SK-N-SH (cell line): ENCODE measurements around the gene ITGA5. TPM values are rescaled to one million over a fixed set of nuclear protein-coding genes. Genes with fewer than 3 reads are reported as not detected.

Source experiments
- CTCF ChIA-PET: fragments of 300-600, 350-600 bp; formaldehyde crosslinking; extraction: SDS; loops from one replicate; lab custom pipeline; 2021; lab: Yijun Ruan, JAX
- POLR2A ChIA-PET: fragments of 350-600 bp; sonication (Branson Sonifier 250); formaldehyde crosslinking; extraction: SDS; loops from one replicate; lab custom pipeline; 2020; ENCODE audit warnings: antibody characterized with exemption, inconsistent platforms; lab: Yijun Ruan, JAX
- DNase-seq: peaks from one replicate; pipeline ENCODE4 v3.0.0; 2012
- H2AFZ ChIP-seq: fragments of 200-600 bp; sonication (generic); 2 replicates; pipeline ENCODE4 v1.8.1; 2016; ENCODE audit warnings: antibody characterized with exemption, mild to moderate bottlenecking, low read depth
- H3F3A ChIP-seq: fragments of 200-600 bp; sonication (generic); replicated peaks from 2 replicates; pipeline ENCODE3; 2016; ENCODE audit warnings: antibody characterized with exemption, mild to moderate bottlenecking; ENCODE audit not compliant: insufficient read depth
- H3K27ac ChIP-seq, 2 experiments: fragments of 200-500 bp in 1 of 2; fragments of 200-600 bp in 1 of 2; sonication (Bioruptor generic) in 1 of 2; sonication (generic), shearing (Covaris generic) in 1 of 2; 2 replicates each; pipeline versions ENCODE4 v1.5.1 to v1.6.1; 2014 to 2016; ENCODE audit warnings: low read depth in 2 of 2, inconsistent platforms in 1 of 2, low read length in 1 of 2, mild to moderate bottlenecking in 1 of 2, mixed read lengths in 1 of 2
- H3K27me3 ChIP-seq: fragments of 200-600 bp; sonication (generic), shearing (Covaris generic); 2 replicates; pipeline ENCODE4 v1.6.1; 2016; ENCODE audit warnings: mixed run types; ENCODE audit not compliant: insufficient read depth
- H3K36me3 ChIP-seq, 2 experiments: fragments of 200-500 bp in 1 of 2; fragments of 200-600 bp in 1 of 2; sonication (Bioruptor generic) in 1 of 2; sonication (generic) in 1 of 2; replicated peaks in 1 of 2; 2 replicates each; pipeline versions ENCODE3 to v1.5.1; 2014 to 2016; ENCODE audit warnings: low read length in 1 of 2, mild to moderate bottlenecking in 1 of 2; ENCODE audit not compliant: insufficient read depth in 2 of 2, control insufficient read depth in 1 of 2
- H3K4me1 ChIP-seq, 2 experiments: fragments of 200-500 bp in 1 of 2; fragments of 200-600 bp in 1 of 2; sonication (Bioruptor generic) in 1 of 2; sonication (generic), shearing (Covaris generic) in 1 of 2; 2 replicates each; pipeline versions ENCODE4 v1.5.1 to v1.6.1; 2014 to 2016; ENCODE audit warnings: low read depth in 1 of 2, low read length in 1 of 2, mixed run types in 1 of 2; ENCODE audit not compliant: insufficient read depth in 2 of 2, control insufficient read depth in 1 of 2
- H3K4me2 ChIP-seq: fragments of 200-600 bp; sonication (generic), shearing (Covaris generic); 2 replicates; pipeline ENCODE4 v1.6.1; 2017; ENCODE audit warnings: mixed run types
- H3K4me3 ChIP-seq, 2 experiments: fragments of 200-500 bp in 1 of 2; fragments of 200-600 bp in 1 of 2; sonication (Bioruptor generic) in 1 of 2; sonication (generic), shearing (Covaris generic) in 1 of 2; 2 replicates each; pipeline versions ENCODE4 v1.5.1 to v1.8.1; 2014 to 2016; ENCODE audit warnings: low read depth in 2 of 2, inconsistent platforms in 1 of 2, low read length in 1 of 2, mild to moderate bottlenecking in 1 of 2, mixed read lengths in 1 of 2, moderate library complexity in 1 of 2
- H3K79me2 ChIP-seq: fragments of 200-600 bp; sonication (generic); 2 replicates; pipeline ENCODE4 v1.8.1; 2017; ENCODE audit warnings: mild to moderate bottlenecking; ENCODE audit not compliant: insufficient read depth
- H3K9ac ChIP-seq: fragments of 200-600 bp; sonication (generic); 2 replicates; pipeline ENCODE4 v1.6.1; 2017; ENCODE audit warnings: mixed run types
- H3K9me2 ChIP-seq: fragments of 200-600 bp; sonication (generic); 2 replicates; pipeline ENCODE4 v1.6.1; 2017; ENCODE audit warnings: mixed run types
- H3K9me3 ChIP-seq: fragments of 200-600 bp; sonication (generic); 2 replicates; pipeline ENCODE4 v1.6.1; 2017; ENCODE audit warnings: mixed run types, mild to moderate bottlenecking, moderate library complexity
- H4K20me1 ChIP-seq: fragments of 200-600 bp; sonication (generic); 2 replicates; pipeline ENCODE4 v1.6.1; 2017; ENCODE audit warnings: mild to moderate bottlenecking, mixed run types; ENCODE audit not compliant: insufficient read depth
- CHD2 ChIP-seq: fragments of 150-350 bp; IDR thresholded peaks from 2 replicates; pipeline ENCODE4 v1.6.1; 2018; ENCODE audit warnings: low read length; ENCODE audit not compliant: partially characterized antibody
- EP300 ChIP-seq, 2 experiments: IDR thresholded peaks; 2 replicates each; pipeline versions ENCODE4 v1.4.0 to v1.6.1; 2012; ENCODE audit warnings: borderline replicate concordance in 1 of 2, low read depth in 1 of 2, low read length in 1 of 2
- EZH2phosphoT487 ChIP-seq: fragments of 200-600 bp; sonication (generic); IDR thresholded peaks from 2 replicates; pipeline ENCODE4 v1.6.1; 2017; ENCODE audit warnings: low read depth, mixed run types, mild to moderate bottlenecking, antibody characterized with exemption, moderate library complexity, borderline replicate concordance
- FOSL2 ChIP-seq: IDR thresholded peaks from 2 replicates; pipeline ENCODE4 v1.4.0; 2012; ENCODE audit warnings: low read depth, mild to moderate bottlenecking, moderate library complexity, borderline replicate concordance
- FOXJ3 ChIP-seq: sonication (generic); formaldehyde crosslinking; IDR thresholded peaks from 2 replicates; pipeline ENCODE4 v1.5.1; 2020; ENCODE audit warnings: mild to moderate bottlenecking, missing genetic modification reagents
- GABPA ChIP-seq: IDR thresholded peaks from 2 replicates; pipeline ENCODE4 v1.4.0; 2012; ENCODE audit warnings: low read depth, mild to moderate bottlenecking
- GATA2 ChIP-seq: sonication (generic); formaldehyde crosslinking; IDR thresholded peaks from 2 replicates; pipeline ENCODE4 v1.5.0; 2020; ENCODE audit warnings: mild to moderate bottlenecking, missing genetic modification reagents
- JUND ChIP-seq: IDR thresholded peaks from 2 replicates; pipeline ENCODE4 v1.4.0; 2012
- MXI1 ChIP-seq: IDR thresholded peaks from 2 replicates; pipeline ENCODE4 v1.6.1; 2012; ENCODE audit warnings: mild to moderate bottlenecking, low read depth, low read length, improper control_type of control experiment
- POLR2AphosphoS5 ChIP-seq: IDR thresholded peaks from 2 replicates; pipeline ENCODE4 v1.6.1; 2012; ENCODE audit warnings: low read depth, low read length
- RAD21 ChIP-seq: IDR thresholded peaks from 2 replicates; pipeline ENCODE4 v1.6.1; 2012; ENCODE audit warnings: mild to moderate bottlenecking, low read length
- REST ChIP-seq: IDR thresholded peaks from 2 replicates; pipeline ENCODE4 v1.6.1; 2012; ENCODE audit warnings: mild to moderate bottlenecking, low read depth, low read length, moderate library complexity
- SIN3A ChIP-seq: IDR thresholded peaks from 2 replicates; pipeline ENCODE4 v1.6.1; 2012; ENCODE audit warnings: low read depth, mild to moderate bottlenecking, low read length, moderate library complexity, borderline replicate concordance
- SMC3 ChIP-seq: IDR thresholded peaks from 2 replicates; pipeline ENCODE4 v1.6.1; 2012; ENCODE audit warnings: low read depth, low read length, improper control_type of control experiment
- TAF1 ChIP-seq: IDR thresholded peaks from 2 replicates; pipeline ENCODE4 v1.6.1; 2012; ENCODE audit warnings: low read depth, mild to moderate bottlenecking, low read length, moderate library complexity, borderline replicate concordance
- TEAD4 ChIP-seq: IDR thresholded peaks from 2 replicates; pipeline ENCODE4 v1.4.0; 2012; ENCODE audit warnings: mild to moderate bottlenecking, borderline replicate concordance; ENCODE audit not compliant: insufficient read depth
- USF1 ChIP-seq: IDR thresholded peaks from 2 replicates; pipeline ENCODE4 v1.4.0; 2012; ENCODE audit warnings: low read depth, borderline replicate concordance
- WGBS: methylation state at CpG from one replicate; pipeline ENCODE4 v1.1.6; 2017; ENCODE audit warnings: low lambda C conversion rate; 5-methylcytosine and 5-hydroxymethylcytosine counted together
- polyA plus RNA-seq, 3 experiments: library from polyadenylated mRNA; depleted of rRNA; stranded (reverse); fragments of >200 nt; gene quantifications; 2 replicates each; pipeline ENCODE4 v1.2.3, GENCODE V29; 2012
- TF ChIP-seq, protein P1 (sequence below): IDR thresholded peaks from 2 replicates; pipeline ENCODE4 v1.4.0; 2012; ENCODE audit warnings: low read depth, borderline replicate concordance
- TF ChIP-seq, protein P2 (sequence below): fragments of 200-600 bp; sonication (generic); IDR thresholded peaks from 2 replicates; pipeline ENCODE4 v1.6.1; 2017; ENCODE audit warnings: antibody characterized with exemption, mild to moderate bottlenecking, moderate library complexity

Gene ITGA5
- polyA plus RNA-seq, 1 of the 3 experiments (the other 2 are of a cell fraction), result 52.5 TPM

DNA sequence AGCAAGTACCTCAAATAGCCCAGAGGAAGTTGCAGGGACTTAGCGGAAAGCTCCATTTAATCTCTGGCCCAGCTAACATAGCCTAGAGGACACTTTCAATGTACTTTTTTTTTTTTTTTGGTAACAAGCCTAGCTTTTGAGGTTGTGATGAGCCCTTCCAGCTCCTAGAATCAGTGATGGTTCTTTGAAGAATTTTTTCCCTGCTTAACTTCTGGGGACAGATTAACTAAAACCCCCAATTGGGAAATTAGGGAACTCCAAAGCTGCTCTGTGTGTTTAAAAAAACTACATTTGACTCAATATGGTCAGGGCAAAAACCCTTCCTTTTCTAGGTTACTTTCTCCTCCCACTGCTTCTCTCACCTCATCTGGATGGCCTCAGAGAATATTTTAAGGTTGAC lies 23.9 kb upstream of the ITGA5 start (continued):
- TF ChIP-seq, protein P1, sequence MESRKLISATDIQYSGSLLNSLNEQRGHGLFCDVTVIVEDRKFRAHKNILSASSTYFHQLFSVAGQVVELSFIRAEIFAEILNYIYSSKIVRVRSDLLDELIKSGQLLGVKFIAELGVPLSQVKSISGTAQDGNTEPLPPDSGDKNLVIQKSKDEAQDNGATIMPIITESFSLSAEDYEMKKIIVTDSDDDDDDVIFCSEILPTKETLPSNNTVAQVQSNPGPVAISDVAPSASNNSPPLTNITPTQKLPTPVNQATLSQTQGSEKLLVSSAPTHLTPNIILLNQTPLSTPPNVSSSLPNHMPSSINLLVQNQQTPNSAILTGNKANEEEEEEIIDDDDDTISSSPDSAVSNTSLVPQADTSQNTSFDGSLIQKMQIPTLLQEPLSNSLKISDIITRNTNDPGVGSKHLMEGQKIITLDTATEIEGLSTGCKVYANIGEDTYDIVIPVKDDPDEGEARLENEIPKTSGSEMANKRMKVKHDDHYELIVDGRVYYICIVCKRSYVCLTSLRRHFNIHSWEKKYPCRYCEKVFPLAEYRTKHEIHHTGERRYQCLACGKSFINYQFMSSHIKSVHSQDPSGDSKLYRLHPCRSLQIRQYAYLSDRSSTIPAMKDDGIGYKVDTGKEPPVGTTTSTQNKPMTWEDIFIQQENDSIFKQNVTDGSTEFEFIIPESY, result no peak

- Histone ChIP-seq H3K4me1 (no peaks in the 10 kb centered on the region), H3K36me3 (no peaks in the 10 kb centered on the region), H3K27me3 (peaks cover 32% of the 10 kb centered on the region; the same call in 1 of the 2 replicates), H3K9me3 (no peaks in the 10 kb centered on the region), H2AFZ (no peak overlapping the region), H3K9ac (no peak overlapping the region), H3K9me2 (no peaks in the 10 kb centered on the region), H3K79me2 (no peaks in the 10 kb centered on the region), H3F3A (no peaks in the 10 kb centered on the region), H4K20me1 (no peaks in the 10 kb centered on the region), H3K4me3 (no peak overlapping the region), H3K4me2 (no peak overlapping the region), H3K27ac (no peak overlapping the region)
- TF ChIP-seq RAD21, result no peak
- TF ChIP-seq JUND, result no peak
- TF ChIP-seq CHD2, result no peak
- no peak for TF ChIP-seq FOSL2
- TF ChIP-seq, protein P1, result no peak
- TF ChIP-seq TAF1, result no peak
- no peak for TF ChIP-seq EP300 (IDR thresholded peaks at IDR 0.05; ENCODE audit: borderline replicate concordance in 1 of 2, low read depth in 1 of 2, low read length in 1 of 2)
- no peak for TF ChIP-seq MXI1
- TF ChIP-seq, protein P2, sequence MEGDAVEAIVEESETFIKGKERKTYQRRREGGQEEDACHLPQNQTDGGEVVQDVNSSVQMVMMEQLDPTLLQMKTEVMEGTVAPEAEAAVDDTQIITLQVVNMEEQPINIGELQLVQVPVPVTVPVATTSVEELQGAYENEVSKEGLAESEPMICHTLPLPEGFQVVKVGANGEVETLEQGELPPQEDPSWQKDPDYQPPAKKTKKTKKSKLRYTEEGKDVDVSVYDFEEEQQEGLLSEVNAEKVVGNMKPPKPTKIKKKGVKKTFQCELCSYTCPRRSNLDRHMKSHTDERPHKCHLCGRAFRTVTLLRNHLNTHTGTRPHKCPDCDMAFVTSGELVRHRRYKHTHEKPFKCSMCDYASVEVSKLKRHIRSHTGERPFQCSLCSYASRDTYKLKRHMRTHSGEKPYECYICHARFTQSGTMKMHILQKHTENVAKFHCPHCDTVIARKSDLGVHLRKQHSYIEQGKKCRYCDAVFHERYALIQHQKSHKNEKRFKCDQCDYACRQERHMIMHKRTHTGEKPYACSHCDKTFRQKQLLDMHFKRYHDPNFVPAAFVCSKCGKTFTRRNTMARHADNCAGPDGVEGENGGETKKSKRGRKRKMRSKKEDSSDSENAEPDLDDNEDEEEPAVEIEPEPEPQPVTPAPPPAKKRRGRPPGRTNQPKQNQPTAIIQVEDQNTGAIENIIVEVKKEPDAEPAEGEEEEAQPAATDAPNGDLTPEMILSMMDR, result no peak
- TF ChIP-seq FOXJ3 (CRISPR knock-in tag), result no peak
- TF ChIP-seq EZH2phosphoT487, result no peak
- TF ChIP-seq USF1, result no peak
- TF ChIP-seq TEAD4, result no peak
- no peak for TF ChIP-seq SIN3A
- TF ChIP-seq GATA2, result no peak
- no peak for TF ChIP-seq SMC3
- no peak for TF ChIP-seq REST
- no peak for TF ChIP-seq GABPA
- TF ChIP-seq POLR2AphosphoS5, result no peak
- no peak for DNase-seq
- 7% methylated on average over 2 of the region's 2 CpGs for WGBS
- ChIA-PET CTCF (interaction anchor here (1.0 to 23.4 kb wide), 3 partner anchors 11 to 93 kb away, joined by 3 to 490 read pairs (median 9); no protein-coding TSS in a partner anchor), POLR2A (no interaction called here)
Measured at GRCh38 chr12:54442099-54442498, 23.0 kb upstream of the ITGA5 start.
